ENCODE data around the gene EXOG. TPM values are rescaled to one million over a fixed set of nuclear protein-coding genes. Genes with fewer than 3 reads are reported as not detected.

The EXOG gene
- total RNA-seq, 4 donors from 2014 or later: 6.2 to 22.8 (median 13.8) TPM

GRCh38 chr3:38534604-38535003, 38.5 kb downstream of the EXOG start:
- H3K9me3 ChIP-seq: no peaks in the 10 kb centered on the region
- no peak overlapping the region for H3K4me3 ChIP-seq
- DNase-seq: no peak
- intact Hi-C loops (cut with DNase I; ENCODE audit: low total_unique reads): no loop called here
- H3K36me3 ChIP-seq: no peaks in the 10 kb centered on the region
- no peaks in the 10 kb centered on the region for H3K4me1 ChIP-seq
- H3K27me3 ChIP-seq: no peaks in the 10 kb centered on the region
- TF ChIP-seq CTCF (IDR thresholded peaks at IDR 0.05): no peak
- no peak for TF ChIP-seq POLR2A (IDR thresholded peaks at IDR 0.05)
- H3K27ac ChIP-seq: no peak overlapping the region

GRCh38 chr3:38536671-38537070, 40.5 kb downstream of the EXOG start:
- DNase-seq: no peak
- Histone ChIP-seq H3K9me3 (no peaks in the 10 kb centered on the region), H3K27ac (no peak overlapping the region), H3K27me3 (no peaks in the 10 kb centered on the region), H3K36me3 (no peaks in the 10 kb centered on the region), H3K4me1 (no peaks in the 10 kb centered on the region), H3K4me3 (no peak overlapping the region)
- TF ChIP-seq CTCF (IDR thresholded peaks at IDR 0.05) (no peak), POLR2A (IDR thresholded peaks at IDR 0.05) (no peak)
- intact Hi-C loops (cut with DNase I; ENCODE audit: low total_unique reads): no loop called here

GRCh38 chr3:38538773-38539353, 42.7 kb downstream of the EXOG start:
- Histone ChIP-seq H3K4me3 (no peak overlapping the region), H3K27ac (no peak overlapping the region), H3K4me1 (no peaks in the 10 kb centered on the region), H3K27me3 (no peaks in the 10 kb centered on the region), H3K36me3 (no peaks in the 10 kb centered on the region), H3K9me3 (no peaks in the 10 kb centered on the region)
- intact Hi-C loops (cut with DNase I; ENCODE audit: low total_unique reads): no loop called here
- no peak for DNase-seq
- TF ChIP-seq CTCF (IDR thresholded peaks at IDR 0.05) (no peak), POLR2A (IDR thresholded peaks at IDR 0.05) (no peak)

GRCh38 chr3:38541806-38542205, 45.7 kb downstream of the EXOG start:
- Histone ChIP-seq H3K27ac (no peak overlapping the region), H3K4me1 (no peaks in the 10 kb centered on the region), H3K36me3 (no peaks in the 10 kb centered on the region), H3K4me3 (no peak overlapping the region), H3K9me3 (no peaks in the 10 kb centered on the region), H3K27me3 (no peaks in the 10 kb centered on the region)
- no peak for DNase-seq
- TF ChIP-seq CTCF (IDR thresholded peaks at IDR 0.05) (no peak), POLR2A (IDR thresholded peaks at IDR 0.05) (no peak)
- intact Hi-C loops (cut with DNase I; ENCODE audit: low total_unique reads): no loop called here

- intact Hi-C loops (cut with DNase I; ENCODE audit: low total_unique reads): no loop called here
Measured at GRCh38 chr3:38542401-38543298, 46.5 kb downstream of the EXOG start.

More at GRCh38 chr3:38542401-38543298, 46.5 kb downstream of the EXOG start:
- Histone ChIP-seq H3K9me3 (no peaks in the 10 kb centered on the region), H3K4me3 (no peak overlapping the region), H3K27me3 (no peaks in the 10 kb centered on the region), H3K4me1 (no peaks in the 10 kb centered on the region), H3K36me3 (no peaks in the 10 kb centered on the region), H3K27ac (no peak overlapping the region)
- TF ChIP-seq POLR2A (IDR thresholded peaks at IDR 0.05) (no peak), CTCF (IDR thresholded peaks at IDR 0.05) (no peak)
- no peak for DNase-seq

Measured in uterus (tissue), 4 donors.